Measurements from ENCODE around the gene INPP5D. TPM values are rescaled to one million over a fixed set of nuclear protein-coding genes. Genes with fewer than 3 reads are reported as not detected.

INPP5D gene
- polyA plus RNA-seq, 1 donor (not counting 4 experiments of a cell fraction or from before 2014, with no cell fraction given), result 7.5 TPM

DNA sequence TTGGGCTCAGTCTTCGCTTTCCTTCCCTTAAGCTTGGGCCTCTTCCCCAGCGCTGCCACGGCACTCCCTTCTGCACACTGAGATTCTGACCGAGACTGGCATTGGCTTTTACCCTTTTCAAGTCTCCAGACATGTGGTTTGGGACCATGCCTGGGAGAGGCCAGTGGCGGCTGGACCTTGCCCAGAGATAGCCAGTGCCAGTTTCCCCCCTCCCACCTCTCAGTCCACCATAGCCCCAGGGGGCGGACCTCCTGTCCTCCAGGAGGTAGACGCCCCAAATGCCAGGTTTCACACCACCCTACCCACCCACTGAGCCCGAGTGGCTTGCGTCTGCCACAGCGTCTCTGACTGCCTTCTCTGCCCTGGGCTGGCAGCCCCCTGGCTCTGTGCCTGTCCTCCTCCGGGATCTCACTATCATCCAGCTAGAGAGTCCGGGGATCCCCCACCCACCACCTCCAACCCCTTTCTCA lies 47.7 kb downstream of the INPP5D start:
- H3K4me2 ChIP-seq (ENCODE audit: control insufficient read depth, extremely low read depth, insufficient read depth, low read depth, low read length), result no peak overlapping the region
- no peak overlapping the region for H3K27ac ChIP-seq (ENCODE audit: control insufficient read depth, insufficient read depth, low read length)
- H4K20me1 ChIP-seq (ENCODE audit: control insufficient read depth, extremely low read depth, insufficient read depth, low read length), result no peaks in the 10 kb centered on the region
- H2AFZ ChIP-seq (ENCODE audit: control insufficient read depth, low read length), result no peak overlapping the region
- H3K4me1 ChIP-seq (ENCODE audit: control insufficient read depth, extremely low read depth, insufficient read depth, low read length), result no peaks in the 10 kb centered on the region
- H3K9me1 ChIP-seq (ENCODE audit: control insufficient read depth, extremely low read depth, insufficient read depth, low read length), result no peaks in the 10 kb centered on the region
- peaks cover 31% of the 10 kb centered on the region for H3K27me3 ChIP-seq (ENCODE audit: control insufficient read depth, extremely low read depth, insufficient read depth, low read length)
- H3K9ac ChIP-seq (ENCODE audit: control insufficient read depth, extremely low read depth, insufficient read depth, low read length), result no peak overlapping the region
- no peak for FAIRE-seq
- no peak overlapping the region for H3K4me3 ChIP-seq (ENCODE audit: control insufficient read depth in 2 of 3, extremely low read depth in 1 of 3, insufficient read depth in 2 of 3, low read depth in 1 of 3, low read length in 3 of 3)
- H3K9me3 ChIP-seq (ENCODE audit: control insufficient read depth, low read depth, low read length), result no peaks in the 10 kb centered on the region
- TF ChIP-seq, protein P1, sequence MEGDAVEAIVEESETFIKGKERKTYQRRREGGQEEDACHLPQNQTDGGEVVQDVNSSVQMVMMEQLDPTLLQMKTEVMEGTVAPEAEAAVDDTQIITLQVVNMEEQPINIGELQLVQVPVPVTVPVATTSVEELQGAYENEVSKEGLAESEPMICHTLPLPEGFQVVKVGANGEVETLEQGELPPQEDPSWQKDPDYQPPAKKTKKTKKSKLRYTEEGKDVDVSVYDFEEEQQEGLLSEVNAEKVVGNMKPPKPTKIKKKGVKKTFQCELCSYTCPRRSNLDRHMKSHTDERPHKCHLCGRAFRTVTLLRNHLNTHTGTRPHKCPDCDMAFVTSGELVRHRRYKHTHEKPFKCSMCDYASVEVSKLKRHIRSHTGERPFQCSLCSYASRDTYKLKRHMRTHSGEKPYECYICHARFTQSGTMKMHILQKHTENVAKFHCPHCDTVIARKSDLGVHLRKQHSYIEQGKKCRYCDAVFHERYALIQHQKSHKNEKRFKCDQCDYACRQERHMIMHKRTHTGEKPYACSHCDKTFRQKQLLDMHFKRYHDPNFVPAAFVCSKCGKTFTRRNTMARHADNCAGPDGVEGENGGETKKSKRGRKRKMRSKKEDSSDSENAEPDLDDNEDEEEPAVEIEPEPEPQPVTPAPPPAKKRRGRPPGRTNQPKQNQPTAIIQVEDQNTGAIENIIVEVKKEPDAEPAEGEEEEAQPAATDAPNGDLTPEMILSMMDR (optimal IDR thresholded peaks at IDR 0.05 in 1 of 3, IDR thresholded peaks at IDR 0.05 in 1 of 3, conservative IDR thresholded peaks at IDR 0.05 in 1 of 3; ENCODE audit: extremely low read depth in 1 of 3, insufficient read depth in 2 of 3, low read length in 3 of 3), result no peak
- TF ChIP-seq EZH2 (IDR thresholded peaks at IDR 0.05; ENCODE audit: low read length), result no peak
- dilution Hi-C loops (cut with MboI; ENCODE audit: extremely low pct_ligation_motif_present, low sequenced_read_pairs), result no loop called here
- DNase-seq (ENCODE audit: low read depth, low spot score), result no peak
- no peaks in the 10 kb centered on the region for H3K79me2 ChIP-seq (ENCODE audit: control insufficient read depth, insufficient read depth, low read length)
- H3K36me3 ChIP-seq (ENCODE audit: control insufficient read depth in 2 of 2, extremely low read depth in 1 of 2, insufficient read depth in 2 of 2, low read length in 2 of 2), result no peaks in the 10 kb centered on the region

DNA sequence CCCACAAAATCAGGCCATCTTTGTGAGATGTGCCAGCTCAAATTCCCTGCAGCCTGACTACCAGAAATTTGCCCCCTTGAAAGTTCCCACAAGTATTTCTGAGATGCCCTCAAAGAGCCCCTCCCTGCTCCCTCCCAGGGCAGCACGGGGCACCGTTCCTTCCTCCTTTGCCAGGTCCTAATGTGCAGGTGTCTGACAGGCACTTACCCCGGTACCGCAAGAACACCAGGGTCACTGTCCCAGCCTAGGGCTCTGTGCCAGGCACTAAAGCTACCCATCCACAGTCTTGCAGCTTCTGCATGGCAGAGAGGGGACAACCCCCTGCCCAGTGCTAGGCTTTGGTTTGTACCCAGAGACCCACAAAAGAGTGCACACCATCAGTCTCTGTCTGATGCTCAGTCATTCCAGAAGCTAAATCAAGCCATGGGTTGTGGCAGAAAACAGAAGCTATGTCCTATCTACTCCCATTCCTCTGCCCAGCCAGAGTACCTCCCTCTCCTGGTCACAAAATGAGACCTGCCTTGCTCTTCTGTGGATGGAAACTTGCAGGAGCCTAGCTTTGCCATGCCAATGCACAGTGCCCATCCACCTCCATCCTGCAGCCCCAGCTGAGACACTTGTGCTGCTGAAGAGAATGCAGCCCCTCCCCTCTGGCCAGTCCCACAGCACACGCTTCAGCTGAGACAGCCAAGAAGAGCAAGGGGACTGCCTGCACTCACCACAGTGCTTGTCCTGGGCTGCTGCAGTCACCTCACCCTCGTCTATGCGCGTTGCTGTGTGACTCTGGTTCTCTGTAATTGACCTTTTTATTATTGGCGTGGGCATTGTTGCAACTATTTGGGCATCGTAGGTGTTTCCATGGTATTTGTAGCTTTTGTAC lies 48.7 kb downstream of the INPP5D start:
- H3K4me3 ChIP-seq (ENCODE audit: control insufficient read depth in 2 of 3, extremely low read depth in 1 of 3, insufficient read depth in 2 of 3, low read depth in 1 of 3, low read length in 3 of 3), result no peak overlapping the region
- no peaks in the 10 kb centered on the region for H3K79me2 ChIP-seq (ENCODE audit: control insufficient read depth, insufficient read depth, low read length)
- H3K9ac ChIP-seq (ENCODE audit: control insufficient read depth, extremely low read depth, insufficient read depth, low read length), result no peak overlapping the region
- TF ChIP-seq, protein P1 (optimal IDR thresholded peaks at IDR 0.05 in 1 of 3, IDR thresholded peaks at IDR 0.05 in 1 of 3, conservative IDR thresholded peaks at IDR 0.05 in 1 of 3; ENCODE audit: extremely low read depth in 1 of 3, insufficient read depth in 2 of 3, low read length in 3 of 3), result no peak
- TF ChIP-seq EZH2 (IDR thresholded peaks at IDR 0.05; ENCODE audit: low read length), result no peak
- H3K9me1 ChIP-seq (ENCODE audit: control insufficient read depth, extremely low read depth, insufficient read depth, low read length), result no peaks in the 10 kb centered on the region
- H2AFZ ChIP-seq (ENCODE audit: control insufficient read depth, low read length), result no peak overlapping the region
- H4K20me1 ChIP-seq (ENCODE audit: control insufficient read depth, extremely low read depth, insufficient read depth, low read length), result no peaks in the 10 kb centered on the region
- no peaks in the 10 kb centered on the region for H3K36me3 ChIP-seq (ENCODE audit: control insufficient read depth in 2 of 2, extremely low read depth in 1 of 2, insufficient read depth in 2 of 2, low read length in 2 of 2)
- no peak for DNase-seq (ENCODE audit: low read depth, low spot score)
- no peak for FAIRE-seq
- no peaks in the 10 kb centered on the region for H3K9me3 ChIP-seq (ENCODE audit: control insufficient read depth, low read depth, low read length)
- dilution Hi-C loops (cut with MboI; ENCODE audit: extremely low pct_ligation_motif_present, low sequenced_read_pairs), result no loop called here
- no peak overlapping the region for H3K4me2 ChIP-seq (ENCODE audit: control insufficient read depth, extremely low read depth, insufficient read depth, low read depth, low read length)
- H3K27ac ChIP-seq (ENCODE audit: control insufficient read depth, insufficient read depth, low read length), result no peak overlapping the region
- H3K27me3 ChIP-seq (ENCODE audit: control insufficient read depth, extremely low read depth, insufficient read depth, low read length), result peaks cover 35% of the 10 kb centered on the region
- no peaks in the 10 kb centered on the region for H3K4me1 ChIP-seq (ENCODE audit: control insufficient read depth, extremely low read depth, insufficient read depth, low read length)
